SK-N-MC (cell line): ENCODE measurements around the gene ZNF804B.

ENCODE experiments used
- DNase-seq: peaks from one replicate; pipeline ENCODE4 v3.0.0-alpha.2; 2011; ENCODE audit warnings: low read depth, low spot score
- H3K27ac ChIP-seq: fragments of 200-600 bp; sonication (generic); 2 replicates; pipeline ENCODE4 v1.5.1; 2016; ENCODE audit warnings: mixed run types
- H3K36me3 ChIP-seq: fragments of 200-600 bp; sonication (generic); 2 replicates; pipeline ENCODE4 v1.6.1; 2017; ENCODE audit warnings: antibody characterized with exemption, low read length, mixed read lengths; ENCODE audit not compliant: insufficient read depth
- H3K4me3 ChIP-seq: fragments of 200-600 bp; sonication (generic); 2 replicates; pipeline ENCODE4 v1.5.1; 2016
- H3K9ac ChIP-seq: fragments of 200-600 bp; sonication (generic); 2 replicates; pipeline ENCODE4 v1.8.0; 2017; ENCODE audit warnings: mixed run types, mixed read lengths; ENCODE audit not compliant: insufficient read length
- H3K9me3 ChIP-seq: fragments of 200-600 bp; sonication (generic); 2 replicates; pipeline ENCODE4 v1.6.1; 2017; ENCODE audit warnings: low read depth, mild to moderate bottlenecking, antibody characterized with exemption, low read length, moderate library complexity, mixed read lengths
- EZH2 ChIP-seq: fragments of 200-600 bp; sonication (generic); IDR thresholded peaks from one replicate; pipeline ENCODE4 v1.6.1; 2017; ENCODE audit warnings: antibody characterized with exemption
- FOXP2 ChIP-seq: optimal IDR thresholded peaks from 2 replicates; pipeline ENCODE3; 2011; ENCODE audit warnings: mild to moderate bottlenecking, moderate library complexity; ENCODE audit not compliant: insufficient read depth; ENCODE audit errors: extremely low read length, control extremely low read depth
- POLR2AphosphoS5 ChIP-seq: IDR thresholded peaks from 2 replicates; pipeline ENCODE4 v1.6.1; 2012; ENCODE audit warnings: mild to moderate bottlenecking, low read depth, low read length, borderline replicate concordance

ZNF804B gene

DNA sequence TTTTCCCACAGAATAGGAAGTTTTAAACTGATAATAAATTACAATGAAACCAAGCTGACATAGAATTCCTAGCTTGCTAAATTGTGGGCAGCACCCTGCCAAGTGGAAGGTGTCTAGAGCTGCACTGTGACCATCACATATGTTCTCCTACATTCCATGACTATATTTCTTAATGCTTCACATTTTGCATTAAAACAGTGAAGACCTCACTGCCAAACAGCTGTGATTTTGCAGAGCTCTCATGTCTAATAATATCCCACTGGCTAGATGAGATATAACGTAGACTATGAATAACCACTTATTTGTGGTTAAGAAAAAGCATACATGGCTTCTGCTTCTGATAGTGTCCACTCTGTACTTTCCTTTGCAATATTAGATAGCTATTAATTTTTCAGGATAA, 264.4 kb downstream of the ZNF804B start:
- Histone ChIP-seq H3K36me3 (no peaks in the 10 kb centered on the region), H3K9ac (no peak overlapping the region), H3K27ac (no peak overlapping the region), H3K9me3 (no peaks in the 10 kb centered on the region), H3K4me3 (no peak overlapping the region)
- DNase-seq, result no peak
- no peak for TF ChIP-seq POLR2AphosphoS5
- TF ChIP-seq EZH2, result no peak
- TF ChIP-seq FOXP2, result no peak

DNA sequence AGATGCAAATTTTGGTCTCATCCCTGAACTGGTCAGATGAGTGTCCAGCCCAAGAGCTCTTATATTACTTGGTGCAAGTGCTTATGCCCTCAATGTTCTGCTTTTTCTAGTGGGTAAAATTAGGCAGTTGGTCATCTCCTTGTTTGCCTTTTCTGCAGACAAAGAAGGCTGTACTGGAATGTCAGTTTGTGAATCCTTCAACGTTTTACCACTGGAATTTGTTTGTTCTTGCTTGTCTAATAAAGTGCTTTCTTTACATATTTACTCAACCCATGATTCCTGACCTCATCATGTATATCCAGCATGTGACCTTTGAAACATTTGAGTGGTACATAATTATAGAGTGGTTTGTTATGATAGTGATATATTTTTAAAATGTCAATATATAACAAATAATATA, 268.3 kb downstream of the ZNF804B start:
- no peaks in the 10 kb centered on the region for H3K9me3 ChIP-seq
- H3K36me3 ChIP-seq, result no peaks in the 10 kb centered on the region
- no peak for DNase-seq
- TF ChIP-seq FOXP2 (no peak), EZH2 (no peak), POLR2AphosphoS5 (no peak)
- H3K4me3 ChIP-seq, result no peak overlapping the region
- H3K27ac ChIP-seq, result no peak overlapping the region
- H3K9ac ChIP-seq, result no peak overlapping the region

DNA sequence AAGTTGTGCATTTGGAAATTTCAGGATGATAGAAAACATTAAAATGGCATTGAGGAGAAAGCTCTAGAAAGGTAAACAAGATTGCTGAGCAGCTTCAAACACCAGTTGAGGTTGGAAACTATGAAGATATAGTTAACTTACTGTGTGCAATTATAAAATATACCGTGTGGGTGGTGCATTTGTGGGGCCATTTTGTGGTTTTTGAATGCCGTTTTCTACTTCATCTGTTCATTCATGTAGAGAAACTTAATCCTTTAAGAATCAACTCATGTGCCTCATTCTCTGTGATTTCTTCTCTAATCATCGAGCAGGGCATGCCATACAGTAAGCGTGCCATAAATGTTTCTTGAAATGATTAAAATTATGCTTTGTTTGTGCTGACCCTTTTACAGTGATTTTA, 268.8 kb downstream of the ZNF804B start:
- Histone ChIP-seq H3K36me3 (no peaks in the 10 kb centered on the region), H3K9ac (no peak overlapping the region), H3K27ac (no peak overlapping the region), H3K4me3 (no peak overlapping the region), H3K9me3 (no peaks in the 10 kb centered on the region)
- TF ChIP-seq POLR2AphosphoS5, result no peak
- TF ChIP-seq EZH2, result no peak
- no peak for TF ChIP-seq FOXP2
- no peak for DNase-seq

- H3K36me3 ChIP-seq, result no peaks in the 10 kb centered on the region
- H3K27ac ChIP-seq, result no peak overlapping the region
- no peak for DNase-seq
Observed at GRCh38 chr7:89029864-89030263, 270.4 kb downstream of the ZNF804B start.

GRCh38 chr7:89041240-89041639, 281.7 kb downstream of the ZNF804B start:
- Histone ChIP-seq H3K4me3 (no peak overlapping the region), H3K36me3 (no peaks in the 10 kb centered on the region), H3K27ac (no peak overlapping the region), H3K9ac (no peak overlapping the region), H3K9me3 (no peaks in the 10 kb centered on the region)
- TF ChIP-seq EZH2 (no peak), FOXP2 (no peak), POLR2AphosphoS5 (no peak)
- DNase-seq, result no peak

More at GRCh38 chr7:89029864-89030263, 270.4 kb downstream of the ZNF804B start:
- Histone ChIP-seq H3K9me3 (no peaks in the 10 kb centered on the region), H3K9ac (no peak overlapping the region), H3K4me3 (no peak overlapping the region)
- TF ChIP-seq FOXP2 (no peak), POLR2AphosphoS5 (no peak), EZH2 (no peak)

DNA sequence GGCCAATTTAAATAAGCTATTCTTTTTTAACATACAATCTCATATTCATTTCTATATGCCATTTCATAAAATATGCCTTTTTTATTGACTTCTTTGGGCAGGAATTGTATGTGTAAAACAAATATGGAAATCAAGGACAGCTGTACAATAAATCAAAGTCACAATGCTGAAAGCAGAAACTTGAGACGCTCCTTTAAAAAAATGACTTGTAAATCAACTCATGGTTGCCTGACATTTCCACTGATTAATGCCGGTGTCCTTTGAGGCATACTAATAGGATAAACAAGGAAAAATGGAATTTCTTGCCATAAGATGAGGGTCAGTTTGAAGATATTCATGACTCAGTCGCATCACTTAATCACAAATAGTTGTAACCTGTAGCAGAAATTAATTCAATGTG, 283.4 kb downstream of the ZNF804B start:
- Histone ChIP-seq H3K36me3 (no peaks in the 10 kb centered on the region), H3K9me3 (no peaks in the 10 kb centered on the region), H3K4me3 (no peak overlapping the region), H3K9ac (no peak overlapping the region), H3K27ac (no peak overlapping the region)
- TF ChIP-seq EZH2 (no peak), FOXP2 (no peak), POLR2AphosphoS5 (no peak)
- DNase-seq, result no peak

DNA sequence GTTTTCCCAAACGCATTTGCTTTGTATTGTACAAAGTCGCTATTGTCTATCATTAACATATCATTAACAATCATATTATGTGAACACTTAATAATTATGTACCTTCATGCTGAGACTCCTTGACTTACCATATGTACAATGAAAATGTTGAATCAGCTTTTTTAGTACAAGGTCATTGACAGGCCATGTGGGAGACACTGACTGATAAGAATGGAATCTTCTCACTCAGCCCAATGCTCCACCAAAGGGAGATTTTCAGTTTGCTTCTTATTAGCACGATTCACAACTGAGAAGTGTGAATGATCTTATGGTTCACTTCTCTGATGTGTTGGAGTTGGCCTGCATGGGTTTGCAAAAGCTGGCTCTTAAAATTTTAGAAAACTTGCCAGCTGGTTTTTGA, 289.5 kb downstream of the ZNF804B start:
- H3K36me3 ChIP-seq, result no peaks in the 10 kb centered on the region
- DNase-seq, result no peak
- no peak for TF ChIP-seq FOXP2
- no peak overlapping the region for H3K4me3 ChIP-seq
- H3K9me3 ChIP-seq, result no peaks in the 10 kb centered on the region
- no peak overlapping the region for H3K9ac ChIP-seq
- H3K27ac ChIP-seq, result no peak overlapping the region

DNA sequence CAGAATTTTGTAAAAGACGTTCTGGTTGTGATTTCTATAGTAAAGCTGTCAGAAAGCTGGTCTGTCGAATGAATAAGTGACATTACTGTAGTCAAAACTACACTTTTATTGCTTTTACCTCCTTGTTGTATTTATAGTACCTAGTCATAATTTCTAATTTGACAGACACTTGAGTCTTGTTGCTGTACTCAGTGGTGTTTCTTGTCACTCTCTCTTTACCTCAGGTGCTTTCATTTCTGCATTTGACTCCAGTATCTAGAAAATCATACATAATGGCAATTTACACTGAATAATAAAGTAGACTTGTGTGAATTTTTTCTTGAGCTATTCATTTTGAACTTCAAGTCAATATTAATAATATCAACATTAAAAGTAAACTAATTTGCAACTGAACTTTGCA, 293.6 kb downstream of the ZNF804B start:
- TF ChIP-seq FOXP2 (no peak), POLR2AphosphoS5 (no peak), EZH2 (no peak)
- no peak for DNase-seq

DNA sequence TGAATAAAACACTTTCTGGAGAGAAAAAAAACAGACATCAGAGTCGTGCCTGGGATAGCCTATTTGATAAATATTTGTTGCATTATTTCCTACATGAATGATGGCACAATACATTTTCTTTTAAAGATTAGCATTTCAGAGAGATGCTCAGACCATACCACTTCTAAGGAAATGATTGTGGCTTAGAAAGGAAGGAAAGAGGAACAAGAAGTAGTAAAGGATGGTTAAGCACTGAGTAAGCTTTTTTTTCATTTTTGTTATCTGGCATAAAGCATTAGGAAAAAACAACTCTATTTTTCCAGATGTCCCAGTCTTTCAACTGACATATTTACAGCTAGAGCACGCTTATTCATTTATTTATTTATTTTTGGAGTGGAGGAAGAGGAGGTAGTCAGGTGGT, 294.9 kb downstream of the ZNF804B start:
- TF ChIP-seq EZH2, result no peak
- no peak for TF ChIP-seq FOXP2
- TF ChIP-seq POLR2AphosphoS5, result no peak
- Histone ChIP-seq H3K27ac (no peak overlapping the region), H3K36me3 (no peaks in the 10 kb centered on the region), H3K9ac (no peak overlapping the region), H3K9me3 (no peaks in the 10 kb centered on the region), H3K4me3 (no peak overlapping the region)
- DNase-seq, result no peak

More for the DNA sequence above, 293.6 kb downstream of the ZNF804B start:
- Histone ChIP-seq H3K9ac (no peak overlapping the region), H3K27ac (no peak overlapping the region), H3K4me3 (no peak overlapping the region), H3K36me3 (no peaks in the 10 kb centered on the region), H3K9me3 (no peaks in the 10 kb centered on the region)
